HL-60 (cell line): Measurements from ENCODE around the gene SAA2.

Experiments
- CTCF ChIP-seq: IDR thresholded peaks from one replicate; pipeline ENCODE4 v1.5.1; 2011; ENCODE audit warnings: low read length, control low read depth, inconsistent platforms; ENCODE audit not compliant: insufficient read depth
- GABPA ChIP-seq: IDR thresholded peaks from 2 replicates; pipeline ENCODE4 v1.6.1; 2012; ENCODE audit warnings: low read depth

DNA sequence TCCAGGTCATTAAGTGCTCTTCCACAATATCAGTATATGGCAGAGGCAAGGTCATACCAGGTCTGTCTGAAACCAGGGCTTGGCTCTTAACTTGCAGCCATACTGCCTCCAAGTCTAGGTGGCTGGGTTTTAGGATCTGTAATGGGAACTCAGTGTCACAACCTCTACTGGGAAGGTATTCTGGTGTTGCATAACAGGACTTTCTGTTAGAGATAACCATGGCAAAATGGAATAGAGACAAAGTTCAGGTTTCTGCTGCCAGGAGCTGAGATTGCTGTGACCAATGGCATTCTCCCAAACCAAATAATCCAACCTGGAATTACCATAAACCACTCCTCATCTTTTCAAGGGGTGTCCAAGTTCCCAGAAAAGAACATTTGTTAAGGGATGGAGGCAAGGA, 10.8 kb upstream of the SAA2 start:
- TF ChIP-seq CTCF (no peak), GABPA (no peak)
